ENCODE measurements around the gene GPR45. TPM values are rescaled to one million over a fixed set of nuclear protein-coding genes. Genes with fewer than 3 reads are reported as not detected.
"Not testable (repeated sequence)": the region's sequence is repeated elsewhere in the genome, so short reads cannot be mapped to it uniquely, and the experiment has no call there.

The GPR45 gene
- total RNA-seq, 2 donors from 2014 or later = not detected

DNA sequence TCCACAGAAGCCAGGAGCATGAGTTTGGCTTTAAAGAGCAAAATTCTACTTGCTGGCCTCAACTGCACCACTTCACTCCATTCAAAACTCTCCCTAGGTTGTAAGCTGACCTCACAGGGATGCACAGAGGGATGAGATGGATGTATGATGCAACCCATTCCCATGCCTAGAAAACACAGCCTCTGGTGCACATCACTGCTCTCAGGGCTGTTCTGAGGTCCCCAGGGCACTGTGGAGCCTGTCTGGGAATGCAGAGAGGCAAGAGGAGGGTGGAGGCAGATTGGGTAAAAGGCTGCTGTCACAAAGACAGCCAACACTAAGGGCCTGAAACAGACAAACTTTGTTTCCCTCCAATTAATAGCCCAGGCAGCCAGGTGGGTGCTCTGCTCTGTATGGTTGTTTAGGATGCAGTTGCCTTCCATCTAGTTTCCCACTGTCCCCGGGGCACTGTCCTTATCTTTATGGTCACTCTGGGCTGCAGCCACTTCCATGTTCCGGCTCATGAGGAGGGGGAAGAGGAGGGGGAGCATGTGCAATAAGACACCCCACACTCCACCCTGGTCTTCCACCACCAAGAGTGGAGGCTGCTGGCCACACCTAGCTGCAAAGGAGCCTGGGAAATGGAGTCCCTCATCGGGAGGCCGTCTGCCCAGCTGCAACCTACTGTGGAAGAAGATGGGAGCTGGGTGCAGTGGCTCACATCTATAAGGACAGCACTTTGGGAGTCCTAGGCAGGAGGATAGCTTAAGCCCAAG, 7.0 kb downstream of the GPR45 start:
- Histone ChIP-seq H3K9me3 (no peaks in the 10 kb centered on the region), H3K36me3 (no peaks in the 10 kb centered on the region), H3K27me3 (no peaks in the 10 kb centered on the region), H3K4me3 (no peak overlapping the region), H3K27ac (no peak overlapping the region), H3K4me1 (no peaks in the 10 kb centered on the region)
- TF ChIP-seq, protein P1, sequence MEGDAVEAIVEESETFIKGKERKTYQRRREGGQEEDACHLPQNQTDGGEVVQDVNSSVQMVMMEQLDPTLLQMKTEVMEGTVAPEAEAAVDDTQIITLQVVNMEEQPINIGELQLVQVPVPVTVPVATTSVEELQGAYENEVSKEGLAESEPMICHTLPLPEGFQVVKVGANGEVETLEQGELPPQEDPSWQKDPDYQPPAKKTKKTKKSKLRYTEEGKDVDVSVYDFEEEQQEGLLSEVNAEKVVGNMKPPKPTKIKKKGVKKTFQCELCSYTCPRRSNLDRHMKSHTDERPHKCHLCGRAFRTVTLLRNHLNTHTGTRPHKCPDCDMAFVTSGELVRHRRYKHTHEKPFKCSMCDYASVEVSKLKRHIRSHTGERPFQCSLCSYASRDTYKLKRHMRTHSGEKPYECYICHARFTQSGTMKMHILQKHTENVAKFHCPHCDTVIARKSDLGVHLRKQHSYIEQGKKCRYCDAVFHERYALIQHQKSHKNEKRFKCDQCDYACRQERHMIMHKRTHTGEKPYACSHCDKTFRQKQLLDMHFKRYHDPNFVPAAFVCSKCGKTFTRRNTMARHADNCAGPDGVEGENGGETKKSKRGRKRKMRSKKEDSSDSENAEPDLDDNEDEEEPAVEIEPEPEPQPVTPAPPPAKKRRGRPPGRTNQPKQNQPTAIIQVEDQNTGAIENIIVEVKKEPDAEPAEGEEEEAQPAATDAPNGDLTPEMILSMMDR (IDR thresholded peaks at IDR 0.05) = no peak
- no peak for DNase-seq (ENCODE audit: low spot score)

DNA sequence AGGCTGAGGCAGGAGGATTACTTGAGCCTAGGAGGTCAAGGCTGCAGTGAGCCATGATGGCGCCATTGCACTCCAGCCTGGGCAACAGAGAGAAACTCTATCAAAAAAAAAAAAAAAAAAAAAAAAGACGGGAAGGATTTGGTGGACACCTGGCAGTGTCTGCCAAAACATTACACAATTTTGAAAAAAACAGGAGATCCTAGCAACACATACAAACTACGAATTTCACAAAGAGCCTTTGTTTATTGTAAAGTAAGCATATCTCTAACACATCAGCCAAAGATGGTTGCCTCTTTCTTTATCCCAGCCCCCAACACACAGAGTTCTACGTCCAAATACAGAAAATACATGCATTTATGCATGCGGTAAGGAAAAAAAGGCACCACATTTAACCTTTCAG, 7.6 kb downstream of the GPR45 start:
- no peaks in the 10 kb centered on the region for H3K36me3 ChIP-seq
- H3K4me3 ChIP-seq = no peak overlapping the region
- no peak for DNase-seq (ENCODE audit: low spot score)
- TF ChIP-seq, protein P1 (IDR thresholded peaks at IDR 0.05) = no peak
- no peaks in the 10 kb centered on the region for H3K27me3 ChIP-seq
- no peak overlapping the region for H3K27ac ChIP-seq
- H3K9me3 ChIP-seq = no peaks in the 10 kb centered on the region
- no peaks in the 10 kb centered on the region for H3K4me1 ChIP-seq

DNA sequence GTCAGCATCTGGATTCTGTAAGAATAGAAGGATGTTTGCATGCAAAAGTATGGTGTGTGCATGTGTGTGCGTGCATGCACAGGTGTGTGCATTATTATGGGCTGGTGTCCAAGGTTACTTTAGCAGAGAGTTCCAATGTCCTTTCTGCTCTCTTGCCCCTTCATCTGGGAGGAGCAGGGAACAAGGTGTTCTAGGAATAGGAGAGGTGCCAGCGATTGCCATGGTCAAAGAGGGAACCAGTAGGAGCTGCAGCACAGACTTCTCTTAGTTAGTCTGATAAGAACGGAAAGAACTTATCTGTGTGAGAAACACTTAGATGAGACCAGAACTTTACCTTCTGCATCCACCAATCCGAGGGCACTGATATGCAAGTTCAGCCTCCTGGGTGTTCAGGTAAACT, 8.3 kb downstream of the GPR45 start:
- no peak overlapping the region for H3K4me3 ChIP-seq
- H3K4me1 ChIP-seq = no peaks in the 10 kb centered on the region
- TF ChIP-seq, protein P1 (IDR thresholded peaks at IDR 0.05) = no peak
- no peaks in the 10 kb centered on the region for H3K9me3 ChIP-seq
- H3K27ac ChIP-seq = no peak overlapping the region
- H3K27me3 ChIP-seq = no peaks in the 10 kb centered on the region
- no peaks in the 10 kb centered on the region for H3K36me3 ChIP-seq
- DNase-seq (ENCODE audit: low spot score) = no peak

DNA sequence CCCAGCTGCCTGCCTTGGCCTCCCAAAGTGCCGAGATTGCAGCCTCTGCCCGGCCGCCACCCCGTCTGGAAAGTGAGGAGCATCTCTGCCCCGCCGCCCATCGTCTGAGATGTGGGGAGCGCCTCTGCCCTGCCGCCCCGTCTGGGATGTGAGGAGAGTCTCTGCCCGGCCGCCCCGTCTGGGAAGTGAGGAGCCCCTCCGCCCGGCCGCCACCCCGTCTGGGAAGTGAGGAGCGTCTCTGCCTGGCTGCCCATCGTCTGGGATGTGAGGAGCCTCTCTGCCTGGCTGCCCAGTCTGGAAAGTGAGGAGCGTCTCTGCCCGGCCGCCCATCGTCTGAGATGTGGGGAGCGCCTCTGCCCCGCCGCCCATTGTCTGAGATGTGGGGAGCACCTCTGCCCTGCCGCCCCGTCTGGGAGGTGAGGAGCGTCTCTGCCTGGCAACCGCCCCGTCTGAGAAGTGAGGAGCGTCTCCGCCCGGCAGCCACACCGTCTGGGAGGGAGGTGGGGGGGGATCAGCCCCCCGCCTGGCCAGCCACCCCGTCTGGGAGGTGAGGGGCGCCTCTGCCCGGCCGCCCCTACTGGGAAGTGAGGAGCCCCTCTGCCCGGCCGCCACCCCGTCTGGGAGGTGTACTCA, 9.6 kb downstream of the GPR45 start:
- not testable (repeated sequence) for H3K27ac ChIP-seq; DNase-seq (ENCODE audit: low spot score); H3K27me3 ChIP-seq; H3K9me3 ChIP-seq; H3K36me3 ChIP-seq; H3K4me3 ChIP-seq; H3K4me1 ChIP-seq

DNA sequence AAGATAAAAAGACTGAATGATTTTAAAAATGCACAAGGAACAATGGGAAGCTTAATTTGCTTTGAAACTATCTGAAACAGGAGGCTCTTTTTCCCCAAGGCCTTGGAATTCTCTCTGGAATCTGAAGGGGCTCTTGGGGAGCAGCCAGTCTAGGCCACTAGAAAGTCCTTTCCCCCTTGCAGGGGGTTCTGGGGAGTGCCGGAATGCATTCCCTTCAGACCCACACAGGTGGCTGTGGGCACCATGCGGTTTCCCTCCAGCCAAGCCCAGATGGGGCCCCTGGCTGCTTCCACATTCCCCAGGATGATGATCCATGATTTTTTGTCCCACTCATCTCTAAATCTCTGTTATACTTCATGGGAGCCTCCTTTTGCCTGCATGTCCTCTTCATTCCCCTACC, 10.7 kb downstream of the GPR45 start:
- Histone ChIP-seq H3K4me3 (no peak overlapping the region), H3K27me3 (no peaks in the 10 kb centered on the region), H3K27ac (no peak overlapping the region), H3K36me3 (no peaks in the 10 kb centered on the region), H3K9me3 (no peaks in the 10 kb centered on the region), H3K4me1 (no peaks in the 10 kb centered on the region)
- no peak for DNase-seq (ENCODE audit: low spot score)
- TF ChIP-seq, protein P1 (IDR thresholded peaks at IDR 0.05) = no peak

DNA sequence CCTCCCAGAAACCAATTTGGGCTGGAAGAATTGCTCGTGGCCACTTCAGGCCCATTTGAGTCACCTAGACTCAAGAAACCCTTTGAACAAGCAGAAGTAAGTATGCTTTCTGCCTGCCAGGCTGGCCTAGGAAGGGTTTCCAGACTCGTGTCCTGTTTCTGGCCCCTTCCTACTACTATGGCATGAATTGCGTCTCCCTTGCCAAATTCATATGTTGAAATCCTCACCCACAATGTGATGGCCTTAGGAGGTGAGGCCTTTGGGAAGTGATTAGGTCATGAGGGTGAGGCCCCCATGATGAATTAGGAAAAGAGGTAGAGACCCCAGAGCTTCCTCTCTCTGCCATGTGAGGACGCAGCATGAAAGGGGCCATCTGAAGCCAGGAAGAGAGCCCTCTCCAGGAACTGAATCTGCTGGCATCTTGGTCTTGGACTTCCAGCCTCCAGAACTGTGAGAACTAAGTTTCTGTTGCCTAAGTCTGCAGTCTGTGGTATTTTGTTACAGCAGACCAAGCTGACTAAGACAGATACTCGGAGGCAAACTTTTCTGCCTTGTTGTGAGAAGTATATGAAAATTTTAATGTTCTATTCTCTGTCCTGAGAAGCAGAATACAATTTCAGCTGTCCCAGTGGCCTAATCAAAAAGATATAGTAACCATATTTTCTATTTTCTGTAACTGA, 13.1 kb downstream of the GPR45 start:
- H3K27ac ChIP-seq = no peak overlapping the region
- DNase-seq (ENCODE audit: low spot score) = no peak
- no peak overlapping the region for H3K4me3 ChIP-seq
- no peaks in the 10 kb centered on the region for H3K9me3 ChIP-seq
- H3K4me1 ChIP-seq = no peaks in the 10 kb centered on the region
- no peaks in the 10 kb centered on the region for H3K36me3 ChIP-seq
- TF ChIP-seq, protein P1 (IDR thresholded peaks at IDR 0.05) = no peak
- H3K27me3 ChIP-seq = no peaks in the 10 kb centered on the region
